HG02885 (cell line): ENCODE data around the gene SNHG17.
"Not testable (repeated sequence)": the region's sequence is repeated elsewhere in the genome, so short reads cannot be mapped to it uniquely, and the experiment has no call there.

Source experiments
- ATAC-seq: cut with Tn5 transposase; IDR thresholded peaks from one replicate; pipeline ENCODE4 v1.9.1; 2021; ENCODE audit warnings: mild to moderate bottlenecking; ENCODE audit not compliant: unreplicated experiment, poor library complexity

The SNHG17 gene

DNA sequence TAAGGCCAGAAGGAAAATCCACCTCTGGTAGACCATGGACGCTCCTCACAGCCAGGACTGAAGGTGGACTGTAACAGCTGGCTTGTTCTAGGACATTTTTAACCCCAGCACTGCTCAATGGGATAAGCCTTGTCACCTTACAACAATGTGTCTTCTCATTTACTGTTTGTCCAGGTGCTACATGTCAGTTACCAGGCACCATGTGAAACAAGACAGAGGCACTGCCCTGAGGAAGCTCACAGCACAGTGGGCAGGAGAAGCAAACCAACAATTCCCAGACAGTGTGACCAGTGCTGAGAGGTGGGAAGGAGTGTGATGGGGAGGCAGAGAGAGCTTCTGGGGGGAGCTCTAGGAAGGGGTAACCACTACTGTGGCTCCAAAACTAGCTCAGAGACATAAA, 10.7 kb downstream of the SNHG17 start:
- no peak for ATAC-seq

DNA sequence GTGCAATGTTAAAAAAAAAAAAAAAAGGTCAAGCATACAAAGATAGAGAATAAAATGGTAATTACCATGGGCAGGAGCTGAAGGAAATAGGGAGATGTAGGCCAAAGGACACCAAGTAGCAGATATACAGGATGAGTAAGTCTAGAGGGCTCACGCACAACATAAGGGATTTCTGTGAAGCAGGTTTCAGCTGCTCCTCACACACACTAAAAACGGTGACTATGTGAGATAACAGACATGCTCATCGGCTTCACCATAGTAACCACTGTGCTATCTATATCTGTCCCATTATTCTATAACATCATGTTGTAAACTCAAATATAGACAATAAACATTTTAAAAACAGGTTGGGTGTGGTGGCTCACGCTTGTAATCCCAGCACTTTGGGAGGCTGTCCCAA, 11.6 kb downstream of the SNHG17 start:
- ATAC-seq = no peak

DNA sequence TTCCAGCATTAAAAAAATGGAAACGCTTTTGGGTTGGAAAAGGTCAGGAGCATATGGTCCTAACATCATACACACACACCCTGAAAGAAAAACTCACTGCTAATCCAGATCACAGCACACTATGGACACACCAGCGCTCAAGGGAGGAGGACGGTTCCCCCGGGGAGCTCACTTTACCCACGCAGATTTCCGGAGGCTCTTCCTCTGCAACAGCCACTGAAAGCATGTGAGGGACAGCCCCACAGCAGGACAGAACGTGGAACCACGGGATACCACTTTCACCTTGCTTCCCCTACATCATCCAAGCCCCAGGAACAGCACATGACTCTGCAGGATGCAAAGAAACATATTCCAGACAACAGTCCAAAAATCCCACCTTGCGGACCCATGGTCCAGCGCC, 13.2 kb downstream of the SNHG17 start:
- no peak for ATAC-seq

DNA sequence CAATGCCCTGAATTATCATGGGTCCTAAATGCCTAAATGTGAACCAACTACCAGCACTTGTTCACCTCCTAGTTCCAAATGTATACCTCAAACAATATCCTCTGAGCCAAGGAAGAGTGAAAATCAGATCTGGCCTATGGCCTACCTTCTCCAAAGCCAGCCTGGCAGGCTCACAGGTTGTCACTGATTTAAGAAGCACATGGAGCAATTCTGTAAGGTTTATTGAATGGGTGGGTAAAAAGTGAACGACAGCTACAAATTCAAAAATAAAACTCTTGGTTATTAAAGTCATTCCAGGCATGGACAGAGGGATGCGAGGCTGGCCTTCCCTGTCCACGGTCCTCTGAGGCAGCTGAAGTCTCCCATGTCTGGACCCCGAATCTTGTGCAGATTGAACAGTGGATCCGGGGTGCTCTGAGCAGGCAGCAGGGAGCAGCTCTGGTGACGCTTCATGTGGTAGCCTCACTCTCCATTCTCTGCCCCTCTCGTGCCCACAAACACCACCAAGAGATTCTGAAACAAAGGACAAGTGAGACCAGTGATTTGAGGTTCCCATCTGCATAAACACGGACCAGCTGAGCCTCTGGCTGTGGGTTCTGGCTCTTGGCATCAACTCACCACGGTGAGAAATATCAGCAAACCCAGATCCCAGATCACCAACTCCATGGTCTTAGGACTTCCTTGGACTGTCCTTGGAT, 14.6 kb downstream of the SNHG17 start:
- no peak for ATAC-seq

DNA sequence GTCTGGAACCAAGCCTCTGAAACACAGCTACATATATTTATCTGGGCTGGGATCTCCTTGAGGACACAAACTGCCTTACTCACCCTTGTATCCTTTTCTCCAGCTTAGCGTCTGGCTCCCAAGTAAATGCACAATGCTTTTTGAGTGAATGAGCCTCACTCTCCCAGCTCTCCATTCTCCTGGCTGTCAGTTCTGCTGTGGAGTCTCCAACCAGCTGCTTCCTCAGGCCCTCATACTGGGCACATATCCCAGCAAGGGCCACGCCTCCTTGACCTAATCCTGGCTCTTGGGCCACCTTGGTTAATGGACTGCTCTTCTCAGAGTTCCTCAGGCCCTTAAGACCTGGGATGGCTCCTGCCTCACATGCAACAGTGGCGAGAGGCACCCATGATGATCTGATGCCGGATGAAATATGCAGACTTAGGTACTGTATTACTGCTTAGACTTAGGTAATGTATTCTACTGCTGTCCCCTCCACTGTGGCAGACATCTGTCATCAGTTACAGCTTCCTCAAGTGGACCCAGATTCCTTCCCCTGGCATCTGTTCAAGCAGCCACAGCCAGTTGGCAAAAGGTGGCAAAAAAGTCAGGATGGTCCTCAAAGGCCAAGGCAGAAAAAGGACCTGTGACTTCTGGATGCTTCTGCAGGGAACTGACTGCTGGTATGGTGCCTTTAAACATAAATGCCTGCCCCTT, 16.5 kb downstream of the SNHG17 start:
- ATAC-seq = no peak

DNA sequence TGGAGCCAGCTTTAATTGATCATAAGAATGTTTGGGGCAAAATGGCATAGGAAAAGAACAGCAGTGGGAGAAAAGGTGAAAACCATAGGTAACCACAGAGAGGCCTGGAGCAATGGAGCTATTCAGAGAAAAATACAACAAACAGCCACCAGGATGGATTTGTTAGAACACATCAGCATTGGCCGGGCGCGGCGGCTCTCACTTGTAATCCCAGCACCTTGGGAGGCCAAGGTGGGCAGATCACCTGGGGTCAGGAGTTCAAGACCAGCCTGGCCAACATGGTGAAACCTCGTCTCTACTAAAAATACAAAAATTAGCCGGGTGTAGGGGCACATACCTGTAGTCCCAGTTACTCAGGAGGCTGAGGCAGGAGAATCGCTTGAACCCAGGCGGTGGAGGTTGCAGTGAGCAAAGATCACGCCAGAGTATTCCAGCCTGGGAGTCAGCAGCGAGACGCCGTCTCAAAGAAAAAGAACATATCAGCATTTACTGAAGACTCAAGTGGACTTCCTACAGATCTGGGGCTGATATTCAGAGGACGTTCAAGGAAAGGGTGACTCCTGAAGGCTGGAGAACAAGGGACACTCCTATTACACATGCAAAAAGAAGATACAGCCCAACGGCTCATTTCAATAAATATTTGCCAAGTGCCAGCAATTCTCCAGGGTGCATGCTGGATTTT, 20.2 kb downstream of the SNHG17 start:
- ATAC-seq = no peak

DNA sequence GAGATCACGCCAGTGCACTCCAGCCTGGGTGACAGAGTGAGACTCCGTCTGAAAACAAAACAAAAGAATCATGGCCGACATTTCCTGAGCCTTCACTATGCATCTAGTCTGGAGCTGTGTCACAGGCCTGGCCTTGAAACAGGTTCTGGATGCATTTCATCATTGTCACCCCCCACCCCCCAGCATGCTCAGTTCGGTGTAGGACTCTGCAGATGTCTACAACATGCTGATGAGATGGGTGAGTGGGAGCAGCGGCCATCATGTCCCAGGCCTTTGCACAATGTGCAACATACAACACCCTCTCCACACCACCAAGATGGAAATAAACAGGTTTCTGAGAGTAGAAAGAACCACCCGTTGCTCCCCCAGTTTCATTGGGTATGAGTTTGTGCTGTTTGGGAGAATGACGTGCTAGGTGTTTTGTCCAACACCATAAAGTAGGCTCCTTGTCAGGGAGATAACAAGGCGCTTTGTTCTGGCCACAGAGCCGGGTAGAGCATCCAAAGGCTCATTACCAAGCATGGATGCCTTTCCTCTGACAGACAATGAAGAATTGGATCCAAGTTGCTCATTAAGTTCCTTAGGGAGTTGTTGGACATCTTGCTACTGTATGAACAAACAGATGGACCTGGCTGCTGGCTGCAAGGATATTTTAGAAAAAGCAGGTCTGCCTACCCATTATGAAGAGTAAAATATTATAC, 22.1 kb downstream of the SNHG17 start:
- no peak for ATAC-seq

DNA sequence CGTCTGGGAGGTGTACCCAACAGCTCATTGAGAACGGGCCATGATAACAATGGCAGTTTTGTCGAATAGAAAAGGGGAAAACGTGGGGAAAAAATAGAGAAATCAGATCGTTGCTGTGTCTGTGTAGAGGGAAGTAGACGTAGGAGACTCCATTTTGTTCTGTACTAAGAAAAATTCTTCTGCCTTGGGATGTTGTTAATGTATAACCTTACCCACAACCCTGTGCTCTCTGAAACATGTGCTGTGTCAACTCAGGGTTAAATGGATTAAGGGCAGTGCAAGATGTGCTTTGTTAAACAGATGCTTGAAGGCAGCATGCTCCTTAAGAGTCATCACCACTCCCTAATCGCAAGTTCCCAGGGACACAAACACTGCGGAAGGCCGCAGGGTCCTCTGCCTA, 27.3 kb downstream of the SNHG17 start:
- not testable (repeated sequence) for ATAC-seq

DNA sequence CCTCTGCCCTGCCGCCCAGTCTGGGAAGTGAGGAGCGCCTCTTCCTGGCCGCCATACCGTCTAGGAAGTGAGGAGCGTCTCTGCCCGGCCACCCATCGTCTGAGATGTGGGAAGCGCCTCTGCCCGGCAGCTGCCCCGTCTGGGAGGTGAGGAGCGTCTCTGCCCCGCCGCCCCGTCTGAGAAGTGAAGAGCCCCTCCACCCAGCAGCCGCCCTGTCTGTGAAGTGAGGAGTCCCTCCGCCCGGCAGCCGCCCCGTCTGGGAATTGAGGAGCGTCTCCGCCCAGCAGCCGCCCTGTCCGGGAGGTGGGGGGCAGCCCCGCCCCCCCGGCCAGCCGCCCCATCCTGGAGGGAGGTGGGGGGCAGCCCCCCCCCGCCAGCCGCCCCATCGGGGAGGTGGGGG, 27.8 kb downstream of the SNHG17 start:
- no peak for ATAC-seq

DNA sequence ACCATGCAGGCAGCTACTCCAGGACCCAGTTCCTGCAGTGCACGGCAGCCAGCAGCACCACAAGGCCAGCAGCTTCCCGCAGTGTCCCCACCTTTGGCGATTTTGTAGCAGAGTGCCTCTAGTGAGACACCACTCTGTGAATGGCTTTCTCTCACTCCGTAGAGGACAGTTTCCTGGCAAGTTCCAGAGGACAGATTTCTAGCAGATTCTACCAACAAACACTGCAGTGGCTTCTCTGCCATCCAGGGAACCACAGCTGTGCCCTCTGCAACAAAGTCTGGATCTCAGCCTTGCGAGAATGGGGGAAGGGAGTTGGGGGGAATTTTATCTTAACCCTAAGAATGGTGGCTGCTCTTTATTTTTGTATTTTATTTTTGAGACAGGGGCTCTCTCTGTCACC, 28.7 kb downstream of the SNHG17 start:
- no peak for ATAC-seq

DNA sequence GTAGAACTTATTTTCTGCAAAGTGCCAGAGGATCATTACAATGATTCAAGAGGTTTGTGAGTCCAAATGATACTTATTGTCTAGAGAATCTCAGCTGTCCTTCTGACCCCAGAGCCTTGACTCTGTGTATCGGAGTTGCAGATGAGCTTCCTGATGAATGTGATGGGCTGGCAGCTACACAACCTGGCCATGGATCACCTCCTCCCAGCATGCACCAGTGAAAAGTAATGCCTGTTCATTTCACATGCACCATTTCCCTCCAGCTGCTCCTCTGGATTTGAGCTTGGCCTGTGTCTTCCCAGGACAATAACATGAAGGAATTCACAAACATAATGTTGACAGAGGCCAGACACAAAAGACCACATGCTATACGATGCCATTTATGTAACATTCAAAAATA, 30.0 kb downstream of the SNHG17 start:
- ATAC-seq = no peak

DNA sequence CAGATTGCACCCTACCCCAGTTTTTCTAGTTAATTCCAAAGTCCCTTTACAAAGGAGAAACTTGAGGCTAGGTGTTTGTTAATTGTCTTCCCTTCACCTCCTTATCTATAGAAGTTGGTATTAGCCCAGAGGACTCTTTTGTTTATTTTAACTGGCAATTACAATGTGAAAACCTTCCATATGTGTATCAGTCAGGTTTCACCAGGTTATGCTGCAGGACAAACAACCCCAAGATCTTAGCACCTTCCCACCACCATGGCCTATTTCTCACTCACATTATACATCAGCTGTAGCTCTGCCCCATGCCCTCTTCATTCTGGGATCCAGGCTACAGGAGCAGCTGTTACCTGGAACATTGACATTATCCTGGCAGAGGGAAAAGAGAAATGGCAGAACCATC, 31.1 kb downstream of the SNHG17 start:
- no peak for ATAC-seq

DNA sequence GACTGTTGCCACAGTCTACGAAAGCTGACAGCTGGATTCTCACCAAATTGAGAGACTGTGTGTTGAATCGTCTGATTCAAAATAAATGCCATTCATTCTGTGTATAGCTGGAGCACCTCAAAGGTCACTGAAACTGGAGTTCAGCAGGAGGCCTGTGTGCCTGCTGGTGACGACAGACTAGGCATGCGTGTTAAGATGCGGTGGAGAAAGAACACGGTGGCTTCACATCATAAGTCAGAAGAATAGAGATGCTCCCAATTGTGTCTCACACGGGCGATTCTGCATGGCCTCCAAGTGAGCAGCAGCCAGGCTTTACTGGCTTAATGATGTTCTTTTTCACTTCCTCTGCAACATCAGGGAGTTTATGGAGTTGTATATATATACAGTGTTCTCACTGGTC, 32.3 kb downstream of the SNHG17 start:
- no peak for ATAC-seq

DNA sequence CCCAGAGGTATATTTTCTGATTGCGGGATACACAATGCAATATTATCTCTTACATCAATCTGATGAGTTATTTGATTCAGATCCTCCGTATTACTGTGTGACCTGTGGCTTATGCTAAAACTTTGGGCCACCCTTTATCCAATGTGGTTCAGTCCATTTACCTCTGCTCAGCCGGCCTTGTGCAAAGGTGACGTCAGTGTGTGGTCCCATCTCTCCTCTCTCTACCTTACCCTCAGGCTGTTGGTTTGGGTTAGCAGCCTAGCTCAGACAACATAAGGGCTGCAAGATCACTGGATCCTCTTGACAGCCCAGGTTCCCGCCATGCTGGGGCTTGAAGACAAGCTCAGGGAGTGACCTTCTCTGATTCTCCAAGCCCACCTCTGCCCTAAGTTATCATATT, 33.0 kb downstream of the SNHG17 start:
- no peak for ATAC-seq

DNA sequence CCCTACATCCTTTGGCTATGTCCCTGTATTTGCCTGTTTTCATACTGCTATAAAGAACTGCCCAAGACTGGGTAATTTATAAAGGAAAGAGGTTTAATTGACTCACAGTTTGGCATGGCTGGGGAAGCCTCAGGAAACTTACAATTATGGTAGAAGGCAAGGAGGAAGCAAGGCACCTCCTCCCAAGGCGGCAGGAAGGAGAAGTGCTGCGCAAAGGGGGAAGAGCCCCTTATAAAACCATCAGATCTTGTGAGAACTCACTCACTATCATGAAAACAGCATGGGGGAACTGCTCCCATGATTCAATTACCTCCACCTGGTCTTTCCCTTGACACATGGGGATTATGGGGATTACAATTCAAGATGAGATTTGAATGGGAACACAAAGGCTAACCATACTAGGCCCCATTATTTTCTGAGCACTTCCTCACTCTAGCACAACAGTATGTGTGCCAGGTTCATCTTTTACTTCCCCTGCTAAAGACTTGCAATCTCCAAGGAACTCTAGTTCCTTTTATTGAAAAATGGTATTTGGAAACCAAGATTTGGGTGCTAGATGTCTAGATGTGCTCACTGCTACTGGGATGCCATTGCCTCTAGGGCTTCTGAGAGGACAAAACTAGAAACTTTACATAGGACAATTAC, 39.3 kb downstream of the SNHG17 start:
- not testable (repeated sequence) for ATAC-seq

DNA sequence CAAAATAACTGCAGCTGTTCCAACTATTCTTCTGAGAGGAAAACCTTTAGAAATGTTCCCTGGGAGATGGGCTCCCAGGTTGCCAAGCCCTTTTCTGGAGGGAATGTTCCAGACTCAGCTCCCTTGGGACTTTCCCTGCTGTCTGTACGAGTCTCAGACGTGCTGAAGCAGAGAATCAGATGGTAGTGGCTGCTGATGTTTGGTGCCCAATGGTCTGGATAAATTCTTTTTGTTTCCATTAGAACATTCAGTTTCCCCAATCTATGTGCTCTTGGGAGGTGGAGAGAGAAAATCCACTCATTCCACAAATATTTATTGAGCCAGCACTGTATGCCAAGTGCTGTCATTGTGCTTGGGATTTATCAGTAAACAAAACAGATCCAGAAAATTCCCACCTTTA, 40.0 kb downstream of the SNHG17 start:
- ATAC-seq = no peak

DNA sequence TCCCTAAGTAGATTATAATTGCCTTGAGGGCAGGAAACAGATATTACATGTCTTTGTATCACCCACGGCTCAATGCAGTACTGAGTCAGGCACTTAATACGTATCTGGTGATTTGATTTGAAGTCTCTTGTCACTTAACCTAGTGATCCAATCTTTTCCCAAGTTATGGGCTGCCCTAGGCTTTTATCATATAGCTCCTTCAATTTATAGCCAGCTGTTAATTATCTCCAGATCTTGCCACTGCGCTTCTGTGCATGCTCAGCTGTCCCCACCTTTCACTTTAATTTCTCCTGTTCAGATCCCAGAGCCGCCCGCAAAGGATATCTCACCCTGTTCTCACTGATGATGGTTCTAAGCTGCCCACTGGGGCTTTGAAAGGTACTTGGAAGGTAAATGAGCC, 41.9 kb downstream of the SNHG17 start:
- no peak for ATAC-seq

DNA sequence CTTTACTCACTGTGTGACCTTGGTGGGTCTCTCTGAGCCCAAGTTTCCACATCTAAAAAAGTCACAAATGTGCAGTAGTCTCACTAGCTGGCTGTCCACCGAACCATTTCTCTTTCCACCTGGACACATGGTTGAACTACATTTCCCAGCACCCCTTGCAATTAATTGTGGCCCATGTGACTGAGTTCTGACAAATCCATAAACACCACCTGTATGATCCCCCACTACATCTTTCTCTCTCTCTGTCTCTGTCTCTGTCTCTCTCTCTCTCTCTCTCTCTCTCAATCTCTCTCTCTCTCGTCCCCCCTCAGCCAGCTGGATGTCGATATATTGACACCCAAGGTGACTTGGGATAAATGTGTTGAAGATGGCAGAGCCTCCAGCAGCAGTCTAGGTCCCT, 42.8 kb downstream of the SNHG17 start:
- no peak for ATAC-seq

DNA sequence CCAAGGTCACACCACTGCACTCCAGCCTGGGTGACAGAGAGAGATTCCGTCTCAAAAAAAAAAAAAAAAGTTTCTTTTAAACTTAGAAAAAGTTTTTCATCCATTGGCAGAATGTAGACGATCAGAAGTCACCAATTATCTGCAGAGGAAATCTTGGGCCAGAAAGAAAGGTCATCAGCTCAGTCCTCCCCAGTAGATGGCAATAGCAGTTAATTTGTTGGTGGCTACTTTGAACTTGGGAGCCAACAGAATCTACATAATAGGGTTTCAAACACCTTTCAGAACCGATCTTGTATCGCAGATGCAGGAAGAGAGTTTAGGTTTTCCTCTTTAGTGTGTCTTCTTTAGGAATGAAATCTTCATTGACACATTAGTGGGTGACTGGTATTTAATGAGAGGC, 47.2 kb downstream of the SNHG17 start:
- ATAC-seq = no peak

DNA sequence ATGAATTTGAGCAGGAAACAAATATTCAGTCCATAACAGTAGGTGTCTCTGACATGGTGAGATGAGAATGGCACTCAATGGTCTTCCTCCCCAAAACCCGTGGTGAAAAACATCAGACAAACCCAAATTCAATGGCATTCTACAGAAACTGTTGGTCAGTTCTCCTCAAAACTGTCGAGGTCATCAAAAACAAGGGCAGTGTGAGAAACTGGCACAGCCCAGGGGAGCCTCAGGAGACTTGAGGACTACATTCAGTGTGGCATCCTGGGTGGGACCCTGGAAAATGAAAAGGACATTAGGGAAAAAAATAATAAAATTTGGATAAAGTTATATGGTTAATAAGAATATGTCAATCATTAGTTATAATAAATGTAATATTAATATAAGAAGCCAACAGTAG, 48.3 kb downstream of the SNHG17 start:
- ATAC-seq = no peak

DNA sequence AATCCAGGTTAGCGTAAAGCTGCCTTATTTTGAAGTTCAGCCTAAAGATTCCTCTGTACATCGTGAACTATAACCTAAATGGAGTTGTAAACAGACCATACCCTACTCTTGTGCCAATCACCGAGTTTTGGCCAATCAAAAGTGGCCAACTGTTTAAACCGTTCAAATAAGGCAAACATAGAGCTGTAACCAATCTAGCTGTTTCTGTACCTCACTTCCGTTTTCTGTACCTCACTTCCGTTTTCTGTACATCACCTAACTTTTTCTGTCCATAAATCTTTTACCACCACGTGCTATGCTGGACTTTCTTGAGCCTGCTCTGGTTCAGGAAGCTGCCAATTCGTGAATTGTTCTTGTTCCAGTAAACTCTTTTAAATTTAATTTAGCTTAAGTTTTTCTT, 49.1 kb downstream of the SNHG17 start:
- no peak for ATAC-seq
